ENCODE data around the gene OR10H1. TPM values are rescaled to one million over a fixed set of nuclear protein-coding genes. Genes with fewer than 3 reads are reported as not detected.
"Not testable (repeated sequence)": the region's sequence is repeated elsewhere in the genome, so short reads cannot be mapped to it uniquely, and the experiment has no call there.

OR10H1 gene
- polyA plus RNA-seq, 1 donor: not detected

DNA sequence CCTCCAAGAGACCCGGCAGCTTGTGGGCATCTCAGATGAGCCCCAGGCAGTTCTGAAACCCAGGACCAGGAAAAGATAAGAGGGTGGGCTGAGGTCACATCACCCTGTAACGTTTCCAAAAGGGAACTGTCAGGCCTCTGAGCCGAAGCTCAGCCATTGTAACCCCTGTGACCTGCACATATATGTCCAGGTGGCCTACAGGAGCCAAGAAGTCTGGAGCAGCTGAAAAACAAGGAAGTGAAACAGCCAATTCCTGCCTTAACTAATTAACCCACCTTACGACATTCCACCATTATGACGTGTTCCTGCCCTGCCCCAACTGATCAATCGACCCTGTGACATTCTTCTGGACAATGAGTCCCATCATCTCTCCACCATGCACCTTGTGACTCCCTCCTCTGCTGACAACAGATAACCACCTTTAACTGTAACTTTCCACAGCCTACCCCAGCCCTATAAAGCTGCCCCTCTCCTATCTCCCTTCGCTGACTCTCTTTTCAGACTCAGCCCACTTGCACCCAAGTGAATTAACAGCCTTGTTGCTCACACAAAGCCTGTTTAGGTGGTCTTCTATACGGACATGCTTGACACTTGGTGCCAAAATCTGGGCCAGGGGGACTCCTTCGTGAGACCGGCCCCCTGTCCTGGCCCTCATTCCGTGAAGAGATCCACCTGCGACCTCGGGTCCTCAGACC lies 13.3 kb upstream of the OR10H1 start:
- not testable (repeated sequence) for DNase-seq

DNA sequence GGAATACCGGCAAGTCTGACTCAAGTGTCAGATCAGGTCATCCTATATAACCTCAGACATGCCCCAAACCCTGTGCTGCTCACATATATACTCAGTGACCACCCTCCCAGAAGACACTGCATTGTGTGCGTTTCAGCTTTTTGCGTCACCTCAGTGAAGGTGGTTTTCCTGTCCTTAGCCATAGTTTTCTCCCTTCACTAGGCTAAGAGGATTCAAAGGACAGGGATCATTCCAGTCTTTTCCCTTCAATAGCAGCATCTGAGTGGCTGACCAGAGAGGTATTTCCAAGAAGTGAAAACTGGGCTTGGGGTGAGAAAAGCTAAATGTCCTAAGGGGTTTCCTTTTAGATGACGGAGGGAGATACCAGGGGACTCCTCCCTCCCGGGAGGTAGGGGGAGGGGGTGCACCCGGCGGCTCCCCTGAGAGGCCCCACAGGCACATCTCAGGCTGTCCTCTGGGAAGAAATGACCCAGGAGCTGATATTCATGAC lies 12.7 kb upstream of the OR10H1 start:
- DNase-seq: no peak

DNA sequence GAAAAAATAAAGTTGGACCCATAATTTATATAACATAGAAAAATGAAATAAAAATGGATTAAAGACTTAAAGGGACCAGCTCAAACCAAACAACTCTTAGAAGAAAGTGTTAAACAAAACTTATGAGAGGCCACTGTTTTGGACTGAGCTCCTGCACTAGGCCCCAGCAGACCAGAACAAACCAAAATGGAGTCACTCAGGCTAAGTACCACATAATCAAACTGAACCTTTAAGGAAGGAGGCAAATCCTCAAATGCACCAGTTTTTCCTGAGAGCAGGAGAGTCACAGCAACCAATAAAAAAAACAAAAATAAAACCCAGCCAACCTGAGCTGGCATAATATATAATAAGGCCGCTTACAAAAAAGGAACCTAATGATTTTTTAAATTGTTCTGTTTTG lies 10.3 kb upstream of the OR10H1 start:
- no peak for DNase-seq

DNA sequence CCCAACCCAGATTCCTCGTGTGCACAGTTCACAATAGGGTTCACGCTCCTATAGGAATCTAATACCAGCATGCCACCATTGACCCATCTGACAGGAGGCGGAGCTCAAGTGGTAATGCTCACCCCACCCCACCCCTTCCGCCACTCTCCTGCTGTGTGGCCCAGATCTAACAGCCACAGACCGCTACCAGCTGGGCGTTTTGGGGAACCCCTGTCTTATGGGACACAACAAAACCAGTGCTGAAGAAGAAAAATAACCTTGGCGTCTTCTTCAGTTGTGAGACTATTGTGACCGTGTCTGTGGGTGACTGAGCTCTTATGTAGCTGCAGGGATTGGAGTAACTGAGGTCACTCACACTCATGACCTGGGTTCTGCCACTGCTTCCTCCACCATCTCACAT lies 5.2 kb upstream of the OR10H1 start:
- no peak for DNase-seq

DNA sequence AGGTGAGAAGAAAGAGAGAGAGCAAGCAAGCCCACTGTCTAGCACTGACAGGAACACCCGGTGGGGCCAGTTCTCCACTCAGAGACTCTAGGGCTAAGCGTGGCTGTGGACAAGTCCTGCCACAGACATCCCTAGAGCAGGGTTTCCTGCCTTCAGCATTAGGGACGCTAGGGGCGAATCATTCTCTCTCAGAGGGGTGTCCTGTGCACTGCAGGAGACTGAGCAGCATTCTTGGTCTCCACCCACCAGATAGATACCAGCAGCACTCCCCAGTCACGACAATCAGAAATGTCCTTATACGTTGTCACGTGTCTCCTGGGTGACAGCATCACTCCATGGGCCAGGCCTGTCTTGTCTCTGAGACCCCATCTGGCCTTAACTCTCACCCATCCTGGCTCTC lies 1.5 kb downstream of the OR10H1 start:
- DNase-seq: no peak

DNA sequence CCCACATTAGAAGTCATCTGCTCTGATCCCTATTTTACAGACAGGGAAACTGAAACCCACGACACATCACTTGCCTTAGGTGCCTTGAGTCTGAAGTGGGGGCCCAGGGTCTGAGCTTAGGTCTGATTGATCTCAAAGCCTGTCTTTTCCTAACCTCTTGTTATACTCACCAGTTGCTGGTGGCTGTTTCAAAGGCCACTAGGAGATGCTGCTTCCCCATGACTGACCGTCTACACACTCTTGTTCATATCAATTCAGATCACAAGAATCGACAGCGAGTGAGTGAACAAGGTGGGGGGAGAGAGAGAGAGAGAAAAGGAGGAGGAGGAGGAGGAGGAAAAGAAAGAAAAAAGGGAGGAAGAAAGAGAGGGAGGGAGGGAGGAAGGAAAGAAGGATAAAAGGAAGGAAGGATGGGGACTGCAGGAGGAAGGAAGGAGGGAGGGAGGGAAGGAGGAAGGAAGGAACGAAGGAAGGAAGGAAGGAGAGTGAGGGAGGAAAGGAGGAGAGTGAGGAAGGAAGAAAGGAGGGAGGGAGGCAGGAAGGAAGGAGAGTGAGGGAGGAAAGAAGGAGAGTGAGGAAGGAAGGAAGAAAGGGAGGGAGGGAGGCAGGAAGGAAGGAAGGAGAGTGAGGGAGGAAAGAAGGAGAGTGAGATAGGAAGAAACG lies 3.3 kb downstream of the OR10H1 start:
- DNase-seq: no peak

DNA sequence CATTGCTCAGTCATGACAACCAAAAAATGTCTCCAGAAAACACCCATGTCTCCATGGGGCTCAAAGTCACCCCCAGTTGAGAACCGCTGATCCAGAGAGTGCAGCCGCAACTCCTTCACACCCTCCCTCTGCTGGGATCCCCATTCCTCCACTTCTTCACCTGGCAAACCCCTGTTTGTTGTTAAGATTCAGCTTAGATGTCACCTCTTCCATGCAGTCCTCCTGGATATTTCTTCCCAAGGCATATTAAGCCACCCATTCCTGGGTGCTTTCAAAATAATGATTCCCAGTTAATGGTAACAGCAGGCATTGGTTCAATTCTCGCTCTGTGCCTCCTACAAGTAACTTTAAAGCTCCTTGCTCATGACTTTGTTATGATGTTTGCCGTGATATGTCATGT lies 4.0 kb downstream of the OR10H1 start:
- no peak for DNase-seq

DNA sequence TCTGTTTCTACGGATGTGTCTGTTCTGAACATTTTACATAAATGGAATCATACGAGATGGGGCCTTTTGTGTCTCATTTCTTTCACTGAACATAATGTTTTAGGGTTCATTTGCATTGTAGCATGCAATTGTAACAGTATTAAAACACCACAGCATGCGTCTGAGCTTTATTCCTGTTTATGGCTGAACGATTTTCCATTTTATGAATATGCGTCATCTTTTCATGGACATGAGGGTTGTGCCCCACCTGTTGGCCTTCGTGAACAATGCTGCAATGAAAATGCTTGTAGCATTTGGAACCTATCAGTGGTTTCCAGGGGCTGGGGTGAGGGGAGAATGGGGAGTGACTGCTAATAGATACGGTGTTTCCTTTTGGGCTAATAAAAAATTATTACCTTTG lies 5.1 kb downstream of the OR10H1 start:
- peak; percentile 36 for DNase-seq

DNA sequence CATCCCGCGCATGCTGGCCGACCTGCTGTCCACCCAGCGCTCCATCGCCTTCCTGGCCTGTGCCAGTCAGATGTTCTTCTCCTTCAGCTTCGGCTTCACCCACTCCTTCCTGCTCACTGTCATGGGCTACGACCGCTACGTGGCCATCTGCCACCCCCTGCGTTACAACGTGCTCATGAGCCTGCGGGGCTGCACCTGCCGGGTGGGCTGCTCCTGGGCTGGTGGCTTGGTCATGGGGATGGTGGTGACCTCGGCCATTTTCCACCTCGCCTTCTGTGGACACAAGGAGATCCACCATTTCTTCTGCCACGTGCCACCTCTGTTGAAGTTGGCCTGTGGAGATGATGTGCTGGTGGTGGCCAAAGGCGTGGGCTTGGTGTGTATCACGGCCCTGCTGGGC lies 21.2 kb downstream of the OR10H1 start:
- not testable (repeated sequence) for DNase-seq

DNA sequence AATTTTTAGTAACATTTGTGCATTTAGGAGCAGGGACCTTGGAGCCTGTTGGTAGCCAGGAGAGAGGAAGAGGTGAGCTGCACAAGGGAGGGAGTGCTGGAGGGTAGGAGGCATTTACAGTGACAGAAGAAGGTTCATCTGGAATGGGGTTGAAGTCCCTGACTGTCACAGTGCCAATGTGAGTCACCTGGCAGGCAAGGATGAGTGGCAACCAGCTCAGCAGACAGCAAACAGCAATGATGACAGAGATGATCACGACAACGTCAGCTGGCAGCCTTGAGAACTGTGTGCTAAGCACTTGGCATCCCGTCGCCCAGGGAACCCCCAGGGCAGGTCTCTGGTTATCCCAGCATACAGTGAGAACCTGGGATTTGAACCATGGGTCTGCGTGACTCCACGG lies 25.4 kb downstream of the OR10H1 start:
- no peak for DNase-seq

DNA sequence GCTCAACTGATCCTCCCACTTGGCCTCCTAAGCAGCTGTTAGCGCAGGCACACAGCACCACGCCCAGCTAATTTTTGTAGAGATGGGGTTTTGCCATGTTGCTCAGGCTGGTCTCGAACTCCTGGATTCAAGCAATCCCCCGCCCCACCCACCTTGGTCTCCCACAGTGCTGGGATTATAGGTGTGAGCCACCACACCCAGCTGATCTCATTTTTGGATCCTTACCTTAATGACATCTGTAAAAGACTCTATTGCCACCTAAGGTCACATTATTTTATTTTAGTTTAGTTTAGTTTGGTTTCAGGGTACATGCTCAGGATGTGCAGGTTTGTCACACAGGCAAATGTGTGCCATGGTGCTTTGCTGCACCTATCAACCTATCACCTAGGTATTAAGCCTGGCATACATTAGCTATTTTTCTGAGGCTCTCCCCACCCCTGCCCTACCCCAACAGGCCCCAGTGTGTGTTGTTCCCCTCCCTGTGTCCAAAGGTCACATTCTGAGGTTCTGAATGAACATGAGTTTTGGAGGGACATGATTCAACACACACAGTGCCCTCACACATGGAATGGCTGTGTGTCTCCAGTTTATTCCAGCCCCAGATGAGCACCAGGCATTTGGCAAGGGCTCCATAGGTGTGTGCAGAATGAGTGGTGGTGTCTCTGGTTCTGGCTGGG lies 26.7 kb downstream of the OR10H1 start:
- no peak for DNase-seq

DNA sequence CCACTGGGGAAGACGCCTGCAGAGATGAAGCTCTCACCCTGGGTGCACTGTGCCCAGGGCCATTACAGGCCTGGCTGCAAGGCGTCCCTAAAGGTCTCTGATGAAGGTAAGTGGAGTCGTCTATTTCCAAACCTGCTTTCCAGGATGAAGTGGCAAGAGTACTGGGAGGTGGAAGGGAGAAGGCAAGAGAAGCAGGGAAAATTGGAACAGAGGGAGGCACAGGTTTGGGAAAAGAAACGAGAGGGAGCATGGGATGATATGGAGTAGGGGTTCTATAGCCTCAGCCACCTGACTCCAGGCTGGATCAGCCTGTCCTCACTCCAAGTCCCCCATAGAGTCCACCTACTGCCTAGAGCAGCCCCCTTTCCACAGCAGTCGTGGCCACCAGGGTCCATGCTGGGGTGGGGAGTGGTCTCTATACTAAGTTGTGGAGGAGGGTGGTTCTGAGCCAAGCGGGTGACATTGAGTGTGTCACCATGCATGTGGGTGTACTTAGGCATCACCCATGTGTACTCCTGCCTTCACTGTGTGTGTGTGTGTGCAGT lies 27.8 kb downstream of the OR10H1 start, which contains the start of gene OR10H5:
Gene OR10H5 (plus strand): TSS at position 51 of the 545 bp plus-strand sequence. CDS start 6,388 bp downstream, outside the sequence.
- no peak for DNase-seq

DNA sequence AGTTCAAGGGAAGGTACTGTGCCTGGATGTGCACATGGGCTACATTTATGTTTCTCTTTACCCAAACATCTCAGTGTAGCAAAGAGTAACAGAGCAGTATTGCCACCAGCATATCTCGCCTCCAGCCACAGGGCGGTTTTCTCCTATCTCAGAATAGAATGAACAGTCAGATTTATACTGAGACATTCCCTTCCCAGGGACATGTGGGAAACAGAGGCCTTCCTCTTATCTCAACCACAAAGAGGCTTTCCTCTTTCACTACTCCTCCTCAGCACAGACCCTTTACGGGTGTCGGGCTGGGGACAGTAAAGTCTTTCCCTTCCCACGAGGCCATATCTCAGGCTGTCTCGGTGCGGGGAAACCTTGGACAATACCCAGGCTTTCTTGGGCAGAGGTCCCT lies 32.6 kb downstream of the OR10H1 start:
- DNase-seq: not testable (repeated sequence)

DNA sequence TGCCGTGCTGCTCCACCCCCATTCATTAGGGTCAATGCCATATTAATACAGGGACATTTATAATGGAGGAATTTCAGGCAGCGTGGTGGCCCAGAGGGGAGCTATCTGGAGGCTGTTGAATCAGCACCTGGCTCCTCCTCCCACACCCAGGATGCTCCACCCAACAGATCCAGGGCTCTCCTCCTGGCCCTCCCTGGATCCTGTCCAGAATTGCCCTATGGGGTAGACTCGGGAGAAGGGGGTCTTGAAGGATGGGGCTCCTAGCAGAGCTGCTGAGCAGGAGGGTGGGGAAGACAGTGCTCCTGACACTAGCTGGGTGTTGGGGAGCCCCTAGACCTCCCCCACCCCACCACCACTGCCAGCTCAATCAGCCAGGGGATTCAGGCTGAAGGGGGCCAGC lies 33.3 kb downstream of the OR10H1 start:
- DNase-seq: no peak

DNA sequence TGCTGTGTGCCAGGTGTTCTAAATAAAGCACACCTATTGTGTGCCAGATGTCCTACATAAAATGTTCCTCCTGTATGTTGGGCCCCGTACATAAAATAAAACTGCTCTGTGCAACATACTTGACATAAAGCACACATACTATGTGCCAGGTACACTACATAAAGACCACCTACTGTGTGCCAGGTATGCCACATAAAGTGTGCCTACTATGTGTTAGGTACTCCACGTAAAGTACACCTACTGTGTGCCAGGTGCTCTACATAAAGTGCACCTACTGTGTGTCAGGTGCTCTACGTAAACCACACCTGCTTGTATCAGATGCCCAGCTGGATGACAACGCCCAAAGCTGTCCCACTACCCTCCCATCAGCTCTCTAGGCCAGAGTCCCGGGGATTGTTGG lies 33.8 kb downstream of the OR10H1 start:
- no peak for DNase-seq

DNA sequence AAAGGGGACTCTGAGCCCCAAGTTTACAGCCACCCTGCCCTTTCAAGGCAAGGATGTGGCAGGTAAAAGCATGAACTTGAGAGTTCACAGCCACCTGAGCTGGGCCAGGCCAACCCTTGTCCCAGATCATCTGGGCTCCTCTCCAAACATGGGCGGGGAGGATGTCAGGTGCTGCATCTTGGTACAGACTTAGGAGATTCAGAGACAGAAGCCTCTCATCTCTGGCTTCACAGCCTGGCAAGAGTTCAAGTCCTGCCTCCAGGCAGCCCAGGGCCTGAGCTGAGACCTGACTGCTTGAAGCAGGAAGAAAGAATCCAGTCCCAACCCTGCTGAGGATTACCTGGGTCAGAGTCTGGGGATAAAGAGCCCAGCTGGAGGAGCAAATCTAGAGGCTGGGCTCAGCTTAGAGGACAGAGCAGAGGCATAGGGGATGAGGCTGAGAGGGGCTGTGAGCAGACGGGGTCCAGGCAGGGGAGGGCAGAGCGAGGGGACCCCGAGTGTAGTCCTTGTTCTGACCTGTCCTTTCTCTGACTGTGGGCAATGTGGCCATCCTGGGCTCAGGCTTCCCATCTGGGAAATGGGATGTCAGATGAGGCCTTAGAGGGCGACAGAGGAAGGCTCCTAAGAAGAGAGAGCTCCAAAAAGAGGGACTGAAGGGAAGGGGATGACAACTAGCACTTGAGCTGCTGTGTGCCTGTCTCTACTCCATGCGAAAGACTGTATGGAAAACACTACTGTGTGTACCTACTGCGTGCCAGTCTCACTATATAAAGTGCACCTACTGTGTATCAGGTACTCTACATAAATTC lies 34.6 kb downstream of the OR10H1 start:
- peak; percentile 29 for DNase-seq

DNA sequence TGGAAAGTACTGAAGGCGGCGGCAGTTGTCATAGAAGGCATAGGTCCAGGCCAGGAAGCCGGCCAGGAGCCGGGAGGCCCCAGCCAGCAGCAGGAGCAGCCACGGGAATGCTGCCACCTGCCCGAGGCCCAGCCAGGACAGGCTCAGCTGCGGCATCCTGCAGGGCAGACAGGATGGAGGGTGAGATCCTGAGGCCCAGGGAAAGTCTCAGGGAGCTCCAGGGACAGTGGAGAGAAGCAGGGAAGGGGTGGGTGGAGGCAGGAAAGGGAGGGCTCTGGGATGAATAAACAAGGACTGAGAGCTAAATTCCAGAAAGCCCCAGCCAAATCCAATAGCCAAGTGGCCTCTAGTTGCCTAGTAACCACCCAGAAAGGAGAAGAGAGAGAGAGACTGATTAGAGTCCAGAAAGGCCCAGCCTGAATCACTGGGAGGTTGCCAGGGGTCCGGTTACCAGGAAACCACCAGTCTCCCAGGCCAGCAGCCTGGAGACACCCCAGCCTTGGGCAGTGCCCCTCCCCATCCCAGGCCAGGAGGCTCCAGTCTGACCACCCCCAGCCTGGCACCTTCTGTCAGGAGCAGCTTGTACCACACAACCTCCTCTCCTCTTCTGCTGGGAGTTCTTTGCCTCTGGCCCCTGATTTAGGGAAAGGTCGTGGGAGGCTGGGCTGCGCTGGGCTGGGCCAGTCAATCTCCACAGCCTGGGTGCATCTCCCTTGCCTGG lies 35.5 kb downstream of the OR10H1 start:
- peak; percentile 84 for DNase-seq

DNA sequence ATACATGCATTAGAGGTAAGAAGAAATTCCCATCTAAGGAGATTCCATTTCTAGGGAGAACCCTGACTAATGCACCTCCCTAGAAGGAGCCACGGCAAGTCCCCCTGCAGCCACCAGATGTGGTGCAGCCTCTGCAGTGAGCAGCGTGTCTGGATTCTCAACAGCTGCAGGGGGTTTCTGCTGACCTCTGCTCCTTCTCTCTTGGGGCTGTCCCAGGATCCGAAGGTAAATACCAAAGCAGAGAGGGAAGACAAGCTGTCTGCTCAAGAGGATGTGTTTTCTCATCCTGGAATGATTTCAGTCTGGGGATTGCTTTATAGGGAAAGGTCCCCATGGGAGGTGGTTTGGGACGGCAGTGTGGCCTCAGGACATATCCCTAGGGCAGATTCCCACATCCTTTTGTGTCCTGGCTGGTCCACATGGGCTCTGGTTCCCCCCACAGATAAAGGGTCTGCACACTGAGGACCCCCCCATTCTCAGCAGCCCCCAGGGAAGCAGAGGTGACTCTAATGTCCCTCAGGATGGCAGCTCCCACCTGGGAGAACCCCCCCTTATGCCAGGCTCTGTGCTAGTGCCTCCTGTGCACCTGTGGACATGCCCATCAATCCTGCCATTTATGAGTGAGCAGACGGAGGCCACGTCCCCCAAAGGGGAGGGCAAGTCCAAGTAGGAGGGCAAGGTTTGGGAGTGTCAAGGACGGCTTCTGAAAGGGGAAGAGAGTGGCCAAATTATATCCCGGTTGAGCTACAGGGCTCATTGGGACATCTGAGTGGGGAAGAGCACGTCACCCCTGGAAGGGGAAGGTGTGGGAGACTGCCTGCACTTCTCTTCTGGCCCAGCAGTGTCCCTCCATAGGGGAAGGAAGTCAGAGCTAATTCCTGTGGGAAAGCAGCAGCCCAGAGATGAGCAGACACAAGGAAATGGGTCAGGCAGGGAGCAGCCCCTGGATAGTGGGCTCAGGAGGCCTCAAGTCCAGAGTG lies 38.2 kb downstream of the OR10H1 start:
- DNase-seq: no peak

DNA sequence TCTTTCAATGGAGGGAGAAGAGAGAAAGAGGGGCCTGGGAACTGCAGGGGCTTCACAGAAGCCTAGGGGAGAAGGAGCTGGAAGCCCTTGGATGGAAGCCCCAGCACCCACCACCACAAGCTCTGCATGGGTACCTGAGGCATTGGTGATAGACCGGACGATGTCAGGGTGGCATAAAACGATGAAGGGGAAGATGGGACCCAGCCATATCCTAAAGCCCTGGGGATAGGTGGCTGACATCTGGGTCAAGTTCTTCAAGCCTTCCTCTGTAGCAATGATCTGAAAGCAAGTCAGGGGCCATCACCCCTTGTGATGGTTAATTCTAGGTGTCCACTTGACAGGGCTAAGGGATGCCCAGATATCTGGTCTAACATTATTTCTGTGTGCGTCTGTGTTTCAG lies 39.2 kb downstream of the OR10H1 start:
- DNase-seq: no peak

DNA sequence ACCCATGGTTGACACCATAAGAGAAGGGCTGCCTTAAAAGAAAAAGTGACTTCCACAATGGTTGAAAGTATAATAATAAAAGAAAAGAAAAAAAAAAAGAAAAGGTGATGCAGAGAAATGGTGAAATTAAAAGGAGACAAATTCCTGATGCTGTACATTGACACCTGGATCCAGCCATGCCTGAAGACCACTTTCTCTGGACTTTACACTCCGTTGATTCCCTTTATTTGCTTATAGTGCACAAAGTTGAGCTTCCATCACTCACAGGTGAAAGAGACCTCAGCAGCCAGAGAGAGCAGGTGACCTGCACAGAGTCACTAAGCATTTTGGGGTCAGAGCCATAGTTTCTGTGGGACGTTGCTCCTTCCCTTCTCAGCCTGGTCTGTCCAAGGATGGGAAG lies 40.2 kb downstream of the OR10H1 start:
- DNase-seq: no peak

Data from hindlimb muscle (tissue), 1 donor.